ENCODE results near the gene SHD.

- TF ChIP-seq MYC (IDR thresholded peaks at IDR 0.05; ENCODE audit: low read depth, low read length): no peak
- TF ChIP-seq MAX (IDR thresholded peaks at IDR 0.05; ENCODE audit: low read depth, low read length): no peak
- no peak for TF ChIP-seq CTCF (IDR thresholded peaks at IDR 0.05; ENCODE audit: low read depth, low read length)
- TF ChIP-seq POLR2A (IDR thresholded peaks at IDR 0.05; ENCODE audit: extremely low read depth, insufficient read length): no peak
These were observed 15.3 kb downstream of the SHD start for GRCh38 chr19:4294389-4294788.
